HG02981 (cell line): ENCODE data around the gene GUCA2B.

Source experiments
- ATAC-seq: cut with Tn5 transposase; IDR thresholded peaks from one replicate; pipeline ENCODE4 v1.9.1; 2021; ENCODE audit warnings: mild to moderate bottlenecking, moderate library complexity; ENCODE audit not compliant: unreplicated experiment

GUCA2B gene

DNA sequence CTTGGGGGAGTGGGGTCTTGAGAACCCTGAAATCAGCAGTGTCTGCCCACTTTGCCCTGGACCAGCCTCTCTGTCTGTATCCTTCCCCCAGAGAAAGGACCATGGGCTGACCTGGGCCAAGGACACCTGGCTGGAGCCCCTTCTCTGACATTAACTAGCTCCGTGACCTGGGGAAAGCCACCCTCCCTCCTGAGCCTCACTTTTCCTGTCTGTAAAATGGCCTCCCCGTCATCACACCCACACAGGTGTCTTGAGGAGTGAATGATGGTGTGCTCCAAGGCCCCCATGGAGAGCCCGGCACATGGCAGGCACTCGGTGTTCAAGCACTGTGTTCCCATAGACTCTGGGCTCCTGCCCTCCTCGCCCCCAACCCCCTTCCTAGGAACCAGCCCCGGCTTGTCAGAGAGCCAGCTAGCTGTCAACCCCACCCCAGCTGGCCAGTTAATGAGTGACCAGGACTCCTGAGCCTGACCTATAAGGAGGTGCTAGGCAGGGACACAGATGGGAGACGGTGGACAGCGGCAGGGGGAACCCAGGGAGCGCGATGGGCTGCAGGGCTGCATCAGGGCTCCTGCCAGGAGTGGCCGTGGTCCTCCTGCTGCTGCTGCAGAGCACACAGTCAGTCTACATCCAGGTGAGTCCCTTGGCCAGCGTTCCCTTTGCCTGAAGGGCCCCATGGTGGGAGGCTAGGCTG, at the start of gene GUCA2B:
GUCA2B (plus strand) TSS at position 504 of the 694 bp plus-strand sequence; CDS start at position 545, 41 bp downstream.
- no peak for ATAC-seq

DNA sequence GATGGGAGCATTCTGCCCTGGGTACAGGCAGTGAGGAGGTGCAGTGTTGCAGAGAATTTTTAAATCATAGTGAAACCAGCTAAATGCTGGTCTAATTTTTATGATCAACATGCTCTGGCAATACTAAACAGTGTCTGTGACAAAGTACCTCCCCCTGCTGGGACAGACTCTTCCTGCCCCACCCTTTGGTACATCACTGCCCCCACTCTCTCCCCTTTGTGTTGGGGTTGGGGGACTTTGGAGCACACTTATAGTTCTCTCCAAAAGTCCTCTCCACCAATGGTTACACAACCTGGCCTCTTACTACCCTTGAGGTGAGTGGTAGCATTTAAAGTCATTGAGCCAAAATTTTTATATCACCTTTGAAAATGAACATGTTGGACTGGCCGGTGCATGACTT, 48.2 kb upstream of the GUCA2B start:
- no peak for ATAC-seq

DNA sequence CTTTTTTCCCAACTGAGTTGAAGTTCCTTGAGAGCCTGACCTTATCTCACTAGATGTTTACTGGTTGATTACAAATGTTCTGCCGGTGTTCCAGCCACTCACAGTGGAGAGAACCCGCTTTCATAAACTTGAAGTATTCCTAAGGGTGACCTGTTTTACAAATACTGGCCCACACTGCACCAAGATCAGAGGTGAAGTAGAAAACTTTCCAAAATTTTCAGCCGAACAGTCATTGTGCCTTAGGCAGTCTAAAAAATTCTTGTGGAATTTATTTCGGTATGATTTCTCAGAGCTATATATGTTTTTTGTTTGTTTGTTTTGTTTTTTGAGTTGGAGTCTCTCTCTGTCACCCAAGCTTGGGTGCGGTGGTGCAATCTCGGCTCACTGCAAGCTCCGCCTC, 44.9 kb upstream of the GUCA2B start:
- no peak for ATAC-seq

DNA sequence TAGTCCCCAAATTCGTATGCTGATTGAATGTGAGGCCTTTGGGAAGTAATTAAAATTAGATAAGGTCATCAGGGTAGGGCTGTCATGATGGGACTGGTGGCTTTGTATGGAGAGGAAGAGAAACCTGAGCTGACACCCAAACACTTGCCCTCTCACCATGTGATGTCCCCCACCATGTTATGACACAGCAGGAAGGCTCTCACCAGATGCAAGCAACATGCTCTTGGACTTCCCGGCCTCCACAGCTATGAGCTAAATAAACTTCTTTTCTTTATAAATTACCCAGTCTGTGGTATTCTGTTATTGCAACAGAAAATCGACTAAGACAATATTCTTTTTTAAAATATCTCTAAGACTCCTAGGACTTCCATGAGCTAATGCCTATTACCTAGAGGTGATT, 43.6 kb upstream of the GUCA2B start:
- ATAC-seq: no peak

DNA sequence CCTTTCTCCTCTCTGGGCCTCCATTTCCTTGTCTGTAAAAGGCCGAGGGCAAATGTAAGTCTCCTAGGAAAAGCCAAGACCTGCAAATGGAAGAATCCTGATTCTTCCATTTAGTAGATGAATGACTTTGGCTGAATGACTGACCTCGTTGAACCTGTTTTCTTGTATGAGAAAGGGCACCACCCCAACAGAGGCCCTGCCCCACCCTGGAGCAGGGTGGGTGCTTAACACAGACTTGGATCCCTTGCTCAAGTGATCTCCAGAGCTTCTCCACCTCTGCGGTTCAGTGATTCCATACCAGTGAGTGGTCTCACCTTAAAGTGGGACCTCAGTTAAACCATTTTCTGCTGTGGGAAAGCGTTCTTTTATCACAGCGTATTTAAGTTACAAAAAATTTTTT, 39.0 kb upstream of the GUCA2B start:
- no peak for ATAC-seq

DNA sequence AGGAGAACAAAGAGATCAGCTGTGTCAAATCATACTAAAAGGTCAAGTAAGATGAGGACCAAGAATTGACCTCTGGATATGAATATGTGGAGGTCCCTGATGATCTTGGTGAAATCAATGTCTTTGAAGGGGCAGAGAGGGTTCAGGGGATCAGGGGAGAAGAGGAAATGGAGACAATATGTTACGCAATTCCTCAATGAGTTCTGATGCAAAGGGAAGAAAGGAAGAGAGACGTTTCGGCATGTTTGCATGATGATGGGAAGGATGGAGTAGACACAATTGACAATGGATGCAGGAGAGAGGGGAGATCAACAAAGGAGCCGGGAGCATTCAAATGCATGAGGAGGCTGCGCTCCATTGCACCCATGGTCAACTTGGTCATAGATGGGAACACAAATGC, 36.0 kb upstream of the GUCA2B start:
- ATAC-seq: no peak

DNA sequence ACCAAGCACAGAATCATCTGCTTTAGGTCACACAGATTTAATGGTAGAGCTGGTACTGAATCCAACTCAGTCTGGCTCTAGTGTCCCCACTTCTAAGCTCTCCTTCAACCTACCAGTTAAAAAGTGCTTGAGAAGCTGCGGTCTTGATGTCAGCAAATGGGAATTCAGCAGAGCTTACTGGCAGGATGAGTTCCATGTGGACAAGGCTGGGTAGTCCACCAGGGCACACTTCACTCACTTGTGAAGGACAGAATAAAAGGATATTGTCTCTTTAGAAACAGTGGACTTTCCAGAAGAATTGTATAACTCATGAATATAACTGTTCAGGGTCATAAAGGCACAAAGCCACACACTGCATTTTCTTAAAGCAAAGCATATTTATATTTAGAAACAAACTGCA, 35.1 kb upstream of the GUCA2B start:
- no peak for ATAC-seq

DNA sequence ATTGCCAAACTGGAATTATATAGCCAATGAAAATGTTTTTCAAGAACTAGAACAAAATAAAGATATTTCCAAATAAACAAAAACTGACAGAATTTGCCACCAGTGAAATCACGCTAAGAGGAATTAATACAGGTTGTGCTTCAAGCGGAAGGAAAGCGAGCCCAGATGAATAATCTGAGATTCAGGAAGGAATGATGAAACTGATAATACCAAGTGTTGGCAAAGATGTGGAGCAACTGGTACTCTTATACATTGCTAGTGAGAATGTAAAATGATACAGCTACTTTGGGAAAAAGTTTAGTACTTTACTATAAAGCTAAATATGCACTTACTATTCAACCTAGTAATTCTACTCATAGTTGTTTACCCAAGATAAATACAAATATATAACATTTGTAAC, 30.8 kb upstream of the GUCA2B start:
- ATAC-seq: no peak

DNA sequence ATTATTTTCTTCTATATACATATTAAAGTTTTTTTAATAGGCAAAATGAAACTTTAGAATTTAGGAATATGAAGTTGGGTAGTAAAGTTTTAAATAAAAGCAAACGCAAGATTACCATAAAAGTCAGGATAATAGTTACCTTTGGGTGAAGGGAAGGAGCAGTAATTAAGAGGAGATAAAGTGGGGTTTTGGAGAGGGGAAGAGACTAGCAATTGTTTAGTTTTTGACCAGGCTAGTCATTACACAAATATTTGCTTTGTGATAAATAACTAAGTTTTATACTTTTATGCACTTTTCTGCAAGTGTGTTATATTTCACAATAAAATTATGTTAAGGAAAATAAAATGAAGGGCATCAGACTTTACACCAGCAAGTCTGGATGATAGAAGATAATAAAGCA, 27.7 kb upstream of the GUCA2B start:
- no peak for ATAC-seq

DNA sequence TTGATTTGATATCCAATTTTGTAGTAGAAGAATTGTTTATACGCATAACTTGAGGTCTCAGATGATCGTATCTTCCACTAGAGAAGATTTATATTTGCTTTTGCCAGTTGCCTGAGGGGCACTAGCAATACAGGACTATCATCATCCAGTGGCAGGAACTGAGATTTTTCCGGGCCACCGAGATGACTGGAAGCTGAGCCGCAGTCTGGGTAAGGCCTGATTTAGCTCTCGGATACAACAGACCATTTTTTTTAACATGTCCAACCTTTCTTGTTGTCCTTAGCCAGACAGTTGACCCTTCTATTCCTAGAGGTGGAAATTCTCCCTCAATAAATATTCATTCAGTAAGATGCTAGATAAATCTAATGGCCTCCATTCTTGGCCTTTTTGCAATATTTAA, 25.4 kb upstream of the GUCA2B start:
- ATAC-seq: no peak

DNA sequence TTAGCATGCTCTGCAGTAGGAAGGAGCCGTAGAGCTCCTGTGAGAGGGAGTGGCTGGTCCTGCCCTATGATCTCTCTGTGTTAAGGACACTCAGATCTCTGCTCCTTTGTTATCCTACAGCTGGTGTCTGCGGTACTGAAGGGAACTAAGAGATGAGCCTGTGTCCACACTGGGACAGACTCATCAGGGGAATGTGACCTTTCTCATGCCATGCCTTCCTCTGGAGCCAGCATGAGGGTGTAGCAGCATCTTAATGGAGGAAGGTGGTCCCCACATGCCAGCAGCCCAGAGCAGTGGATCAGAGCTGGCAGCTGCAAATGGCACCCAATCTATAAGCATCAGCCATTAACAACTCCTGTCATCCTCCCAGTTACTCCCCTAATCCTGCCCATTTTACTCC, 24.7 kb upstream of the GUCA2B start:
- no peak for ATAC-seq

DNA sequence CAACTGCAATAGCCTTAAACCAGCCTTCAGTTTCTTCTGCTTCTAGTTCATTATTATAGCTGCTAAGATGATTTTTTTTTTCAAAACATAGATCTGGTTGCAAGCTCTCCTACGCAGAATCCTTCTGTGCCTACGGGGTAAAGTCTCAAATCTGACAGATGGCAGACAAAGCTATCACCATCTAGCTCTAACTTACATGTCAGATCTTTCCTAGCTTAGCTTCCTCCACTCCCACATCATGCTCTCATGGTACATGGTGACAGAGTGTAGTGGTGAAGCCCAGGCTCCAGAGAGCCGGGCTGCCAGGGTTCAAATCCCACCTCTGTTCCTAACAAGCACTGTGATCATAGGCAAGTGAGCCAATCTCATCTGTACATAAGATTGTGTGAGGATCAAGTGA, 24.2 kb upstream of the GUCA2B start:
- no peak for ATAC-seq

DNA sequence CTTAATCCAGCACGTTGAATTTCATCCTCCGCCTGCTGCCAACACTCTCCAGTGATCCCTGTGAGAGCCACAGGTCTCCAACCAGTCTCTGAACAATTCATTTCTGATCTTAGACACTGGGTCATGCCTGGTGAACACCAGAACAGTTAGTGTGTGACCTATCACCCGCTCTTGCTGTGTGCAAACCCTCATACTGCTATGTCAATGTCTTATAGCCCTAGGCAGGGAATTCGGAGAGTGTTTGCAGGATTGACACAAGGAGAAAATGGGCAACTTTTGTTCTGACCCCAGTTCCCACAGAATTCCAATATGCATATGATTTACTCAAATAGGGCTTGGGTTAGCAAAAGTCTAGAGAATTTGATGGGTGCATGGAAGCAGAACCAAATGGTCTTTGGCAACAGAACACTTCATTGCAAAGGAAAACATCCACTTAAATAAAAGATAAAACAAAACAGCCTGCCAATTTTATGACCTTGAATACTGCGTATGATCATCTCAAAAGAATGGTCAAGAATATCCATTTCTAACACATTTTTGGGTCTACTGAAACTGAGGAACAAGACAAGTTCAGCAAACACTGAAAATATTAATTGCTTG, 23.0 kb upstream of the GUCA2B start:
- ATAC-seq: no peak

DNA sequence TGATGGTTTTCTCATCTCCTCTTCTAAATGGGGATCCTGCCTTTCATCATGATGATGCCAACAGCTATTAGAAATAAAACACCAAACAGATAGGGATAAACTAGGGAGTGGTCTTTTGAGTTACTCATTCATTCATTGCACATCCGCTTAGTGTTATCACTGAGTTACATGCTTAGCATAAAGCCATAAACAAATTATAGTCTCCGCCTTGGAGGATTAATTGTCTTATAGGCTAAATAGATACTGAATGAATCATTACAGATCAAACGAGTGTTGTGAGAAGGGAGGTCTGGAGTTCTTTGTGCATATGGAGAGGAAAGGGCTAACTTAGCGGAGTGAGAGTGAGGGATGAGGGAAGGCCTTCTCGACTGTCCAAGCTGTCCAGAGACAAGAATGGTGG, 19.8 kb upstream of the GUCA2B start:
- ATAC-seq: no peak

DNA sequence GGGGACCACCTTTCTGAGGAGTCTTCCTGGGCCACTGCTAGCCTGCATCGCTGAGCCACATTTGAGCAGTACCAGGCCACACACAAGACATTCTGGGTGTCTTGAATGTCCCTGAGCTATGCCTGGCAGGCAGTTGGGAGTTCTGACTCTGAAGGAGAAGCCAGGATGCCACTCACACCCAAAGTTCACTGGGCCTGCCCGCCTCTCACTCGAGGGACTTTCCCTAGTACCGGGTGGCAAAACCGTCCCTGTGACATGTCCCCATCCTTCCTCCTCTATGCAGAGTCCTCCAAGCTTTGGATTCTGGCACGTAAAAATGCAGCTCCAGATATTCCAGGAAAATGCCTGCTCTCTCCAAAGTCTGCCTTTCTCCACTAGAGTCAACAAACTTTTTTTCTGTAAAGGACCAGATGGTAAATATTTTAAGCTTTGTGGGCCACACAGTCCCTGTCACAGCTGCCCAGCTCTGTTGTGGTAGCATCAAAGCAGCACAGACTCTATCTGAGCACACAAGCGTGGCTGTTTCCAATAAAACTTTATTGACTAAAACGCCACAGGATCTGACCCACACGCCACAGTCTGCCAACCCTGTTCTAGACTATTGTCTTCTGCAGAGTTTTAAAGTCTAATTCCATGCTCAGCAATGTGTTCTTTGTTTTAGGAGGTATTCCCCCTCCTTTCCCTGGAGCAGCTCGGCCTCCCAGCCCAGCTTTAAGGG, 19.2 kb upstream of the GUCA2B start:
- no peak for ATAC-seq

DNA sequence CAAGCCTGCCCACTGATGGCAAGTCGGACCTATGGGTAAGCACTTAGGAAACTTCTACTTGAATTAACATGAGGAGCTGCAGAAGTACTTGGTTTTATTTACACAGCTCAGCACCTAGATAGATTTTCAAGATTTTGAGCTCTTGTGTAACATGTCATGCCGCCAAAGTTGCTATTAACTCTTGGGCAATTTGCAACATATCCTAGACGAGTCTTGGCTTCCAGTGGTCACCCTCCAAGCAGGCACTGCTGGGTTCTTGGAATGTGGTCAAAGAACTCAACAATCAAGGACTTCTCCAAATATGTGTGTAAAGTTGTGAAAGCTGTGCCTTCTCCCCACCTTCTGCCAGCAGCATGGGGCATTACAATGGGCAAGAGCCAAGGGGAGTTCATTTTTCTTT, 17.8 kb upstream of the GUCA2B start:
- ATAC-seq: no peak

DNA sequence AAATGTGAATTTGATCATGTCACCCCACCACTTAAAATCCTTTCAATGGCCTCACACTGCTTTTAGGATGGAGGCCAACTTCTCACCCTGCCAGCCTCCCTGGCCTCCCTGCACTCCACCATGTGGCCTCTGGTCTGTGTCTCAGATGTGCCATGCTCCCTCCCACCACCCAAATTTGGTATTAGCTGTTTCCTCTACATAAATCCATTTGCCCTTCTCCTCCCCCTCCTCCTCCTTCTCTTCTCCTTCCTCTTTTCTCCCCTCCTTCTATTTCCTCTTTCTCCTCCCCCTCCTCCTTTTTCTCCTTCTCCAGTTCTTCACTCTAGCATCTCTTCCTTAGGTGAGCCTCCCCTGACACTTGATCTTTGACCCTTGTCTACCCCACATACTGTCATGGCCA, 16.7 kb upstream of the GUCA2B start:
- ATAC-seq: no peak

DNA sequence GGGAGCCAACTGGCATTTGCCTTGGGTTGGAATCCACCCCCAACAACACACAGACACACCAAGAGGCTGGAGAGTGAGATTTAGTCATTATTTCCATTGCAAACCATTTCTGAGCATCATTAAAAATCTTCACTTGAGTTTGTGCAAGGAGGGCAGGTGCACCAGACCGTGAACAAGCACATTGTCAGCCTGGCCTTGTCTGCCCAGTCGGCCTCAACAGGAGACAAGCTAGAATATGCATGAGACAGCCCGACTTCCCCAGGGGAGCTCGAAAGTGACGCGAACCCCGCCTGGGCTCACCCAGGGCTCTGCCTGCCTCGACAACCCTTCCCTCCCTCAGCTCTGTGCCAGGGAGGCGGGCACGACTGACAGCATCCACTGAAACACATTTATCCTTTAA, 15.4 kb upstream of the GUCA2B start:
- ATAC-seq: no peak

DNA sequence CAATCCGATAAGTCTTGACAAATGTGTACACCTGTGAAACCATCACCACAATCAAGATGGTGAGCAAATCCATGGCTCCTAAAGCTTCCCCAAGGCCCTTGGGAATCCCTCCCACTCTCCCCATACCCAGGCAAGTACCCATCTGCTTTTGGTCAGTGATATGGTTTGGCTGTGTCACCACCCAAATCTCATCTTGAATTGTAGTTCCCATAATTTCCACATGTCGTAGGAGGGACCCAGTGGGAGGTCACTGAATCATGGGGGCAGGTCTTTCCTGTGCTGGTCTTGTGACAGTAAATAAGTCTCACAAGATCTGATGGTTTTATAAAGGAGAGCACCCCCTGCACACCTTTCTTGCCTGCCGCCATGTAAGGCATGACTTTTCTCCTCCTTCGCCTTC, 14.6 kb upstream of the GUCA2B start:
- ATAC-seq: no peak

DNA sequence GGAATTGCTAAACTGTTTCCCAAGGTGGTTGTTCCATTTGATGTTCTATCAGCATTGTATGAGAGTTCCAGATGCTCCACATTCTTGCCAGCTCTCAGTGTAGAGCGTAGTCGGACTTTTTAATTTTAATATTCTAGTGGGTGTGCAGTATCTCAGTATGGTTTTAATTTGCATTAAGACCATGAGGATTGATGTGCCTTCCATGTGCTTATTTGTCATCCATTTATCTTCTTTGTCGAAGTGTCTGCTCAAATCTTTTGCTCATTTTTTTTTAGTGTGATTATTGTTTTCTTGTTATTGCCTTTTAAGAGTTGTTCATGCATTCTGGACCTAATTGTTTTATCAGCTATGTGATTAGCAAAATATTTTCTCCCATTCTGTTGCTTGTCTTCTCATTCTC, 13.8 kb upstream of the GUCA2B start:
- no peak for ATAC-seq

DNA sequence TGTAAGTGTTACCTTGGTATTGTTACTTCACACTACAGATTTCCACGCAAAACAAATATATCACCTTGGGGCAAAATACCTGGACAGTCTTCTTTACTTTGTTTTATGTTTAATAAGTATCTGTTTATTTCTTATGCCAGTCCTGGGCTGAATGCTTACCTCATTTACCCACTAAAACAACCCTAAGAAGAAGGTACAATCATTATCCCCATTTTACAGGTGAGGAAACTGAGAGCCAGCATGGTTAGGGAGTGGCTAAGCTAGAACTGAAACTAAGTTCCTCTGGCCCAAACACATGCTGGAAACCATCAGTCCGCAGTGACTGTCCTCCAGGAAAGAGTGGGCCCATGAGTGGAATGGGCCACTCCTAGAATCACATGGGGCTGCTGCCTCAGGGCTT, 13.0 kb upstream of the GUCA2B start:
- no peak for ATAC-seq

DNA sequence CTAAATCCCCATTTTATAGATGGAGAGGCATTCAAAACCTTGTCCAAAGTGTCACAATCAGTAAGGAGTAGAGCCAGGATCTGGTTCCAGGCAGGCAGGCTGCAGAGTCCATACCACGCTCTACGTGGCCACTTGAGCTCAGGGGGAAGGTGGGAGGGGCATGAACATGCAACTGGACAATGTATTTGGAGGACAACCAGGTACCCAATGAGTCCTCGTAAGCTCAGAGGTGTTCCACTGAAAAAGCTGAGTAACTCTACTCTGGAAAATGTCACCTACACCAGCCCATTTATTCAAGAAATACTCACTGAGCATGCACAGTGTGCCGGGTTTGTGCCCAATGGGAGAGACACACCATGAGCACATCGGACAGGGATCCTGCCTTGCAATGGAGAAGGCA, 11.2 kb upstream of the GUCA2B start:
- ATAC-seq: no peak
